Right lobe of liver (tissue), 6 donors: ENCODE measurements around the gene SRRM1. TPM values are rescaled to one million over a fixed set of nuclear protein-coding genes. Genes with fewer than 3 reads are reported as not detected.

Source experiments
- ATAC-seq, 4 donors: fragments of 200-7000 bp; cut with Tn5 transposase; one replicate each; pipeline ENCODE4 v1.9.1; 2020; ENCODE audit warnings: mild to moderate bottlenecking in 4 of 4, moderate library complexity in 4 of 4
- DNase-seq, 3 donors: peaks; one replicate each; pipeline ENCODE4 v3.0.0-alpha.2; 2020
- H3K27ac ChIP-seq, 3 donors: fragments of 200-600 bp; one replicate each; pipeline ENCODE4 v1.8.0; 2022
- H3K27me3 ChIP-seq, 2 donors: fragments of 200-600 bp; one replicate each; pipeline ENCODE4 v1.8.0; 2022
- H3K36me3 ChIP-seq, 4 donors: fragments of 200-600 bp; sonication (generic) in 1 of 4; one replicate each; pipeline versions ENCODE4 v1.5.1 to v1.8.0; 2017 to 2022; ENCODE audit warnings: control low read depth in 1 of 4
- H3K4me1 ChIP-seq, 4 donors: fragments of 200-600 bp; sonication (generic) in 1 of 4; one replicate each; pipeline versions ENCODE4 v1.5.1 to v1.8.0; 2017 to 2022; ENCODE audit warnings: control low read depth in 1 of 4
- H3K4me3 ChIP-seq, 3 donors: fragments of 200-600 bp; one replicate each; pipeline ENCODE4 v1.8.0; 2022
- H3K9me3 ChIP-seq, 4 donors: fragments of 200-600 bp; sonication (generic) in 1 of 4; one replicate each; pipeline versions ENCODE4 v1.5.1 to v1.8.0; 2017 to 2022; ENCODE audit warnings: control low read depth in 1 of 4
- CTCF ChIP-seq, 4 donors: fragments of 200-600 bp in 3 of 4; fragments of 450-650 bp in 1 of 4; IDR thresholded peaks; one replicate each; pipeline versions ENCODE4 v1.5.1 to v1.8.0; 2016 to 2022; ENCODE audit warnings: antibody characterized with exemption in 4 of 4, mild to moderate bottlenecking in 2 of 4
- POLR2A ChIP-seq: fragments of 450-650 bp; IDR thresholded peaks from one replicate; pipeline ENCODE4 v1.6.1; 2017; ENCODE audit warnings: antibody characterized with exemption, mild to moderate bottlenecking
- WGBS: methylation state at CpG from one replicate; pipeline ENCODE4 v1.1.6; 2018; ENCODE audit warnings: low coverage, low lambda C conversion rate; ENCODE audit not compliant: insufficient coverage; ENCODE audit errors: missing lambda C conversion rate; 5-methylcytosine and 5-hydroxymethylcytosine counted together
- intact Hi-C, 2 donors: fragments of 100-400 bp; cut with DNase I; formaldehyde crosslinking; loops; one replicate each; pipeline versions ENCODE4 v1.11.2 to v1.14.1; 2022
- total RNA-seq, 6 experiments: library from RNA; depleted of rRNA in 2 of 6; stranded (reverse); fragments of >200 nt in 2 of 6; fragmentation: NEBNext Ultra II Directional in 3 of 6; extraction: Animal tissue kit (Norgen Biotek cat#: 25700) in 3 of 6; gene quantifications; one replicate each; pipeline versions ENCODE4 v1.1.0 to v1.2.4, GENCODE V29; 2016 to 2023
- donor health status: DM: no; HTN: yes; CAD: no.
- donor health status: DM: no; HTN: no; CAD: no.
- donor health status: DM: no; HTN: no; CAD: no.
- donor health status: DM: no; HTN: yes; CAD: no.
- donor health status: DM: no; HTN: yes; CAD: no.

SRRM1 gene
- total RNA-seq, 6 experiments from 2014 or later = 41.1 to 52.0 (median 44.9) TPM

- Histone ChIP-seq H3K27ac (peak overlapping the region in 2 of 3 donors; percentile 80 to 90), H3K27me3 (no peaks in the 10 kb centered on the region), H3K4me3 (peak overlapping the region; percentile 77 to 91 (median 88)), H3K4me1 (peaks cover 0 to 31% (median 12%) of the 10 kb centered on the region in 4 donors), H3K36me3 (peaks cover 0 to 33% (median 21%) of the 10 kb centered on the region in 4 donors), H3K9me3 (no peaks in the 10 kb centered on the region)
- intact Hi-C loops = no loop called here
- DNase-seq (peak in 1 of 3 donors; percentile 52), ATAC-seq (no peak)
- TF ChIP-seq CTCF (IDR thresholded peaks at IDR 0.05) (no peak), POLR2A (no peak)
- WGBS = 3% methylated on average over 8 of the region's 9 CpGs
Observed at GRCh38 chr1:24644100-24644384, 940 bp downstream of the SRRM1 start.

GRCh38 chr1:24648919-24649318, 5.8 kb downstream of the SRRM1 start:
- Histone ChIP-seq H3K27ac (no peak overlapping the region), H3K27me3 (no peaks in the 10 kb centered on the region), H3K4me3 (no peak overlapping the region), H3K4me1 (peaks cover 0 to 19% (median 6%) of the 10 kb centered on the region in 4 donors), H3K36me3 (peaks cover 20 to 82% (median 63%) of the 10 kb centered on the region in 4 donors), H3K9me3 (no peaks in the 10 kb centered on the region)
- intact Hi-C loops = no loop called here
- ATAC-seq (no peak), DNase-seq (no peak)
- WGBS = 88% methylated on average over 5 of the region's 5 CpGs
- TF ChIP-seq CTCF (IDR thresholded peaks at IDR 0.05) (no peak), POLR2A (no peak)

GRCh38 chr1:24652382-24652781, 9.3 kb downstream of the SRRM1 start:
- no peaks in the 10 kb centered on the region for H3K27me3 ChIP-seq
- H3K27ac ChIP-seq = no peak overlapping the region
- 88% methylated on average over 12 of the region's 13 CpGs for WGBS
- H3K36me3 ChIP-seq = peaks cover 20 to 100% (median 78%) of the 10 kb centered on the region in 4 donors
- no peaks in the 10 kb centered on the region for H3K9me3 ChIP-seq
- intact Hi-C loops = no loop called here
- TF ChIP-seq POLR2A (no peak), CTCF (IDR thresholded peaks at IDR 0.05) (no peak)
- peaks cover 0 to 3% (median under 1%) of the 10 kb centered on the region in 4 donors for H3K4me1 ChIP-seq
- DNase-seq (no peak), ATAC-seq (no peak)
- H3K4me3 ChIP-seq = no peak overlapping the region

- Histone ChIP-seq H3K36me3 (peaks cover 20 to 100% (median 68%) of the 10 kb centered on the region in 4 donors), H3K4me3 (no peak overlapping the region), H3K4me1 (peaks cover 0 to 7% (median 2%) of the 10 kb centered on the region in 4 donors), H3K27me3 (no peaks in the 10 kb centered on the region), H3K27ac (no peak overlapping the region), H3K9me3 (no peaks in the 10 kb centered on the region)
- no peak for ATAC-seq
- no peak for DNase-seq
- 95% methylated on average over 3 of the region's 3 CpGs for WGBS
- intact Hi-C loops = no loop called here
- TF ChIP-seq CTCF (IDR thresholded peaks at IDR 0.05) (no peak), POLR2A (no peak)
Observed at GRCh38 chr1:24654010-24654409, 10.9 kb downstream of the SRRM1 start.

GRCh38 chr1:24656046-24656445, 12.9 kb downstream of the SRRM1 start:
- Histone ChIP-seq H3K4me1 (peaks cover 0 to 7% (median 2%) of the 10 kb centered on the region in 4 donors), H3K9me3 (no peaks in the 10 kb centered on the region), H3K27me3 (no peaks in the 10 kb centered on the region), H3K4me3 (no peak overlapping the region), H3K27ac (no peak overlapping the region), H3K36me3 (peaks cover 7 to 100% (median 56%) of the 10 kb centered on the region in 4 donors)
- intact Hi-C loops = no loop called here
- no peak for ATAC-seq
- TF ChIP-seq CTCF (IDR thresholded peaks at IDR 0.05) (no peak), POLR2A (no peak)
- 100% methylated on average over 1 of the region's 1 CpG for WGBS
- no peak for DNase-seq
